ENCODE results near the gene BRICD5. TPM values are rescaled to one million over a fixed set of nuclear protein-coding genes. Genes with fewer than 3 reads are reported as not detected.

BRICD5 gene
- total RNA-seq, 2 donors from 2014 or later = 7.7 to 15.2 TPM

DNA sequence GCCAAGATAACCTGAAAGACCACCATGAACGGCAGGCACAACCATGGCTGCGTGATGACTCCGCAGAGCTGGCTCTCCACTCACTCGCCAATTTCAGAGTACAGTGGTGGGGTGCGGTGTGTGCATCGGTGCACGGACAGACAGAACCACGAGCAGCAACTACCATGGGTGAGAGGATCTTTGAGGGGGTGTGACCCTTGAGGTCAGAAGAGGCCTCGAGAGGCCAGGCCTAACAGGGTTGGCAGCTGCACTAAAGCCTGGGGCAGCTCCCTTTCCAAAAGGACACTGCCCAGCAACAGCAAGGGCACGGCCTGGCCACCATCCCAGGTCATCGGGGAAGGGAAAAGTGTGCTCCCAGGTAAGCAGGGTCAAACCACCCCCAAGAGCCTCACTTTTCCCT is 42.6 kb upstream of the BRICD5 start:
- H3K27ac ChIP-seq = no peak overlapping the region

DNA sequence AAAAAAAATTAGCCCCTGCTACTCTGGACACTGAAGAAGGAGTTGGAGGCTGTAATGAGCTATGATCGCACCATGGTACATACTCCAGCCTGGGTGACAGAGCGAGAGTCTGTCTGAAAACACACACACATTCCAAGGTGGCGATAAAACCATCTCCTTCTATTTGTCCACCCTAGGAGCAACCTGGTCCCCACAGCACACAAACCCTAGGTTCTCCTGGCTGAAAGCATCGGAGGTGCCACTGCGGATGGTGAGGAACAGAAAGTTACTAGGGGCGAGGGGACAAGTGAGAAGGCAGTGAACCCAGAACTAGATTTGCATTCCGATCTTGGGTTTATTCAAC is 42.1 kb upstream of the BRICD5 start:
- H3K27ac ChIP-seq = no peak overlapping the region
- peaks cover 21% of the 10 kb centered on the region for H3K36me3 ChIP-seq
- TF ChIP-seq, protein P1, sequence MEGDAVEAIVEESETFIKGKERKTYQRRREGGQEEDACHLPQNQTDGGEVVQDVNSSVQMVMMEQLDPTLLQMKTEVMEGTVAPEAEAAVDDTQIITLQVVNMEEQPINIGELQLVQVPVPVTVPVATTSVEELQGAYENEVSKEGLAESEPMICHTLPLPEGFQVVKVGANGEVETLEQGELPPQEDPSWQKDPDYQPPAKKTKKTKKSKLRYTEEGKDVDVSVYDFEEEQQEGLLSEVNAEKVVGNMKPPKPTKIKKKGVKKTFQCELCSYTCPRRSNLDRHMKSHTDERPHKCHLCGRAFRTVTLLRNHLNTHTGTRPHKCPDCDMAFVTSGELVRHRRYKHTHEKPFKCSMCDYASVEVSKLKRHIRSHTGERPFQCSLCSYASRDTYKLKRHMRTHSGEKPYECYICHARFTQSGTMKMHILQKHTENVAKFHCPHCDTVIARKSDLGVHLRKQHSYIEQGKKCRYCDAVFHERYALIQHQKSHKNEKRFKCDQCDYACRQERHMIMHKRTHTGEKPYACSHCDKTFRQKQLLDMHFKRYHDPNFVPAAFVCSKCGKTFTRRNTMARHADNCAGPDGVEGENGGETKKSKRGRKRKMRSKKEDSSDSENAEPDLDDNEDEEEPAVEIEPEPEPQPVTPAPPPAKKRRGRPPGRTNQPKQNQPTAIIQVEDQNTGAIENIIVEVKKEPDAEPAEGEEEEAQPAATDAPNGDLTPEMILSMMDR (IDR thresholded peaks at IDR 0.05) = no peak
- DNase-seq = no peak
- H3K9ac ChIP-seq (ENCODE audit: low read depth in 2 of 2, low read length in 2 of 2) = no peak overlapping the region
- no peaks in the 10 kb centered on the region for H3K9me3 ChIP-seq
- no peak overlapping the region for H3K4me3 ChIP-seq
- intact Hi-C loops (cut with DNase I) = no loop called here
- peaks cover 9% of the 10 kb centered on the region for H3K4me1 ChIP-seq
- no peaks in the 10 kb centered on the region for H3K27me3 ChIP-seq

More for the DNA sequence above, 42.6 kb upstream of the BRICD5 start:
- Histone ChIP-seq H3K36me3 (peaks cover 21% of the 10 kb centered on the region), H3K4me1 (peaks cover 9% of the 10 kb centered on the region), H3K4me3 (no peak overlapping the region), H3K9ac (ENCODE audit: low read depth in 2 of 2, low read length in 2 of 2) (no peak overlapping the region), H3K27me3 (no peaks in the 10 kb centered on the region), H3K9me3 (no peaks in the 10 kb centered on the region)
- DNase-seq = no peak
- TF ChIP-seq, protein P1 (IDR thresholded peaks at IDR 0.05) = no peak
- intact Hi-C loops (cut with DNase I) = no loop called here

DNA sequence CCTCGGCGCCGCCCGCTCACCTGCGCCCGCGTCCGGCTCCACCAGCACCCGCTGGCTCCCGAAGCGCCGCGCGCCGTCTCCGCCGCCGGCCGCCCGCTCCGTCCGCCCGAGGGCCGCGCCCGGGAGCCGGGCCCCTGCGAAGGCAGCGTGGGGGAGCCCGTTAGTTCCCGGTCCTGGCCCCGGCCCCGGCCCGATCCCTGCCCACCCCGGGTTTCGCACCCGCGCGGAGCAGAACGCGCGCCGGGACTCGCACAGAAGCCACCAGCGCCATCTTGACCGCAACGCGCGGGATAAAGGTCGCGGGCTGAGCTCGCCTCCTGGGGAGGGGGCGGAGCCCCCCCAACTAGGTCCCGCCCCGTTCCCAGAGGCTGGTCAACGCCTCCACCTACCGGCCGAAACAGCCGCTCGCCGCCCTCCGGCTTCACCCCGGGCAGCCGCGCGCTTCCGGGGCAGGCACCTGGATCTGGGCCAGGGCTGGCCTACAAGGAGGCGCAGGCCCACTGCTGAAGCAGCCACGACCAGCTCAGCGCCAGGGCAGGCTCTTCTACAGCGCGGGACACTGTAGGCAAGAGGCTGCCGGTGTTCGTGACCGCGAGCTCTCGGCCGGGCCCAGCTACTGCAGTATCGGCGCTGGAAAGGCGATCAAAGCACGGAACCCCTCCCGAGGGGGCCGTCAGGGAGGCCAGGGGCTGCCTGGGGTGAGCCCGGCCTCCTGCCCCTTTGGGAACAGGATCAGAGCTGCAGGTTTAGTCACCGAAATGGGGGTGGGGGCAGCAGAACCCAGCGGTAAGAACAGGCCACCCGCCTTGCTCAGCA is 40.8 kb upstream of the BRICD5 start, which contains the start of gene ECI1:
Gene ECI1, minus strand, starts transcription at position 292 of the 816 bp plus-strand sequence. Its CDS starts 21 bp downstream, at position 271.
- DNase-seq = peak; percentile 97
- Histone ChIP-seq H3K36me3 (peaks cover 14% of the 10 kb centered on the region), H3K9me3 (no peaks in the 10 kb centered on the region), H3K27ac (peak within 1 kb of the TSS; percentile 88), H3K4me1 (peaks cover 9% of the 10 kb centered on the region), H3K27me3 (no peaks in the 10 kb centered on the region), H3K9ac (ENCODE audit: low read depth in 2 of 2, low read length in 2 of 2) (peak within 1 kb of the TSS; percentile 70 to 93), H3K4me3 (peak within 1 kb of the TSS; percentile 42)
- intact Hi-C loops (cut with DNase I) = no loop called here
- TF ChIP-seq, protein P1 (IDR thresholded peaks at IDR 0.05) = peak; percentile 73

- Histone ChIP-seq H3K27me3 (no peaks in the 10 kb centered on the region), H3K9me3 (no peaks in the 10 kb centered on the region), H3K4me1 (peaks cover 9% of the 10 kb centered on the region), H3K9ac (ENCODE audit: low read depth in 2 of 2, low read length in 2 of 2) (peak overlapping the region; percentile 70 to 93), H3K4me3 (peak overlapping the region; percentile 42), H3K27ac (peak overlapping the region; percentile 88), H3K36me3 (peaks cover 9% of the 10 kb centered on the region)
- peak; percentile 58 for DNase-seq
- intact Hi-C loops (cut with DNase I) = no loop called here
- TF ChIP-seq, protein P1 (IDR thresholded peaks at IDR 0.05) = no peak
Measured at GRCh38 chr16:2250652-2251295, 40.1 kb upstream of the BRICD5 start.

DNA sequence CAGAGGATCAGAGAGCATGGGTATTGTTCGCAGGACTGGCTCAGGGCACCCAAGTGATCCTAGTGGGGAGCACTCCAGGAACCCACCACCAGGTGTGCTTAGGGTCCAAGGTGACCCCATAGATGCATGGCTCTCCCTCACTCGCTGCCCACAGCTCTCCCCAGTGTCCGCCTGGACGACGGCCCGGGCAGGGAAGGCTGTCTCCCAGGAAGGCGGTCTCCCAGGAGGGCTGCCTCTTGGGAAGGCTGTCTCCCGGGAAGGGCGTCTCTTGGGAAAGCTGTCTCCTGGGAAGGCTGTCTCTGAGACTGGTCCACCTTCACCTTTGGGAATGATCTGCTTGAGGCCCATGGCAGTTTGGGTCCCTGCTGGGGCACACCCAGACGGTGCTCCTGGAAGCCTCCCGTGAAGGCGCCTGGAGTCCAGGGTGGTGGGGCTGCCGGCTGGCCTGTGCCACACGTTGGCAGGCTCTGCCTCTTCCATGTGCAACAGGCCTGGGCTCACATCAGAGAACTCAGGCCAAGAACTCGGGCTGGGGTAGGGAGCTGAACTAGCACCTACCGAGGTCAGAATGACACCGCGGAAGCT is 35.7 kb upstream of the BRICD5 start:
- Histone ChIP-seq H3K27ac (no peak overlapping the region), H3K9ac (ENCODE audit: low read depth in 2 of 2, low read length in 2 of 2) (no peak overlapping the region), H3K4me1 (no peaks in the 10 kb centered on the region), H3K9me3 (no peaks in the 10 kb centered on the region), H3K4me3 (no peak overlapping the region), H3K27me3 (no peaks in the 10 kb centered on the region), H3K36me3 (peaks cover 10% of the 10 kb centered on the region)
- no peak for DNase-seq
- intact Hi-C loops (cut with DNase I) = no loop called here
- TF ChIP-seq, protein P1 (IDR thresholded peaks at IDR 0.05) = no peak

All from colonic mucosa (tissue), 4 donors.